ENCODE results near the gene ZNF467. TPM values are rescaled to one million over a fixed set of nuclear protein-coding genes. Genes with fewer than 3 reads are reported as not detected.
A peak's percentile ranks its signal among the peaks of the same experiment; 100 is the strongest.

ZNF467 gene
- total RNA-seq, 4 donors from 2014 or later, result 0.40 to 6.7 (median 4.8) TPM

GRCh38 chr7:149716007-149716931 lies 57.1 kb downstream of the ZNF467 start:
- no peak overlapping the region for H3K4me3 ChIP-seq
- in situ Hi-C loops (cut with MboI; ENCODE audit: low pct_ligation_motif_present in 1 of 4, low pct_unique_long_range_greater_than_20kb in 1 of 4, low sequenced_read_pairs in 3 of 4), result no loop called here

DNA sequence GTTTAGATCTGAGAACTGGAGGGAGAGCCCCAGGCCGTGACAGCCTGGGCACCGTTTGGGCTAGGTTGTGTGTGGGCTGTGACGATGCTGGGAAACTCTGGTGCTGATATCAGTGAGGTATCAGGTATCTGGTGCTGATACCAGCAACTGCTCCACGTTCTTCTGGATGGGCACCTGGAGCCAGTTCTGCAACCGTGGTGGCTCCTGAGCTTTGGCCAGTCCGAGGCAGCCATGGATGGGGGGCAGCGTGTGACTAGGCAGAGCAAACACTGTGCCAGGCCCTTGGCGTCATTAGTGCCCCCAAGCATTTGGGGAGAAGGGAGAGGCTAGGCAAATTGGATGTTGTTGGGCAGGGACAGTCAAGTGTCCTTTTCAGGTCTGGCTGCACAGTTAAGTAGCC lies 57.9 kb downstream of the ZNF467 start:
- Histone ChIP-seq H3K4me3 (peak overlapping the region in 3 of 4 donors; percentile 51 to 61 (median 58)), H3K36me3 (no peaks in the 10 kb centered on the region), H3K9me3 (peaks cover 9 to 11% of the 10 kb centered on the region in 2 donors), H3K27ac (peak overlapping the region; percentile 63 to 80 (median 74)), H3K27me3 (no peaks in the 10 kb centered on the region), H3K4me1 (peaks cover 4 to 25% (median 14%) of the 10 kb centered on the region in 4 donors)
- TF ChIP-seq POLR2AphosphoS5 (IDR thresholded peaks at IDR 0.05) (no peak), POLR2A (IDR thresholded peaks at IDR 0.05) (no peak), EP300 (IDR thresholded peaks at IDR 0.05; ENCODE audit: low read depth) (no peak), CTCF (IDR thresholded peaks at IDR 0.05) (no peak)
- intact Hi-C loops (cut with DNase I; ENCODE audit: low total_unique reads) (loop anchor here (10.0 kb wide), 1 partner anchor 691 kb away; the partner anchor contains the start of gene PDIA4), in situ Hi-C loops (cut with MboI; ENCODE audit: low pct_ligation_motif_present in 1 of 4, low pct_unique_long_range_greater_than_20kb in 1 of 4, low sequenced_read_pairs in 3 of 4) (no loop called here)
- WGBS, 2 donors (ENCODE audit: low coverage in 1 of 2), result 40% methylated on average over 5 of the region's 8 CpGs; no CpG with 5 or more reads in 1 of the 2 donors
- no peak for DNase-seq

More at GRCh38 chr7:149716007-149716931, 57.1 kb downstream of the ZNF467 start:
- TF ChIP-seq EP300 (IDR thresholded peaks at IDR 0.05; ENCODE audit: low read depth) (no peak), POLR2A (IDR thresholded peaks at IDR 0.05) (no peak), POLR2AphosphoS5 (IDR thresholded peaks at IDR 0.05) (no peak), CTCF (IDR thresholded peaks at IDR 0.05) (no peak)
- Histone ChIP-seq H3K27ac (peak overlapping the region; percentile 63 to 80 (median 74)), H3K27me3 (no peaks in the 10 kb centered on the region), H3K4me1 (peaks cover 4 to 25% (median 14%) of the 10 kb centered on the region in 4 donors), H3K9me3 (peaks cover under 1 to 4% of the 10 kb centered on the region in 2 donors), H3K36me3 (no peaks in the 10 kb centered on the region)
- no peak for DNase-seq
- 80 to 82% methylated on average over 3 to 11 of the region's 11 CpGs for WGBS, 2 donors (ENCODE audit: low coverage in 1 of 2)
- intact Hi-C loops (cut with DNase I; ENCODE audit: low total_unique reads), result loop anchor here (10.0 kb wide), 1 partner anchor 691 kb away; the partner anchor contains the start of gene PDIA4

- peaks cover 4 to 25% (median 14%) of the 10 kb centered on the region in 4 donors for H3K4me1 ChIP-seq
- TF ChIP-seq POLR2A (IDR thresholded peaks at IDR 0.05) (no peak), CTCF (IDR thresholded peaks at IDR 0.05) (no peak), POLR2AphosphoS5 (IDR thresholded peaks at IDR 0.05) (no peak), EP300 (IDR thresholded peaks at IDR 0.05; ENCODE audit: low read depth) (no peak)
- peaks cover 14 to 15% of the 10 kb centered on the region in 2 donors for H3K9me3 ChIP-seq
- no peaks in the 10 kb centered on the region for H3K36me3 ChIP-seq
- no peaks in the 10 kb centered on the region for H3K27me3 ChIP-seq
- in situ Hi-C loops (cut with MboI; ENCODE audit: low pct_ligation_motif_present in 1 of 4, low pct_unique_long_range_greater_than_20kb in 1 of 4, low sequenced_read_pairs in 3 of 4), result no loop called here
- peak overlapping the region; percentile 37 to 61 (median 54) for H3K4me3 ChIP-seq
- intact Hi-C loops (cut with DNase I; ENCODE audit: low total_unique reads), result loop anchor here (10.0 kb wide), 1 partner anchor 690 kb away; the partner anchor contains the start of gene PDIA4
- peak overlapping the region; percentile 63 to 80 (median 74) for H3K27ac ChIP-seq
- 24% methylated on average over 15 of the region's 48 CpGs; no CpG with 5 or more reads in 1 of the 2 donors for WGBS, 2 donors (ENCODE audit: low coverage in 1 of 2)
- DNase-seq, result peak; percentile 29
Observed at GRCh38 chr7:149714910-149715471, 58.4 kb downstream of the ZNF467 start.

Other genes with a start within 250 kb of the ZNF467 start
- gene ZNF862, start 64.8 kb upstream of the ZNF467 start, total RNA-seq, result 10 to 100 TPM; 12.7 to 23.5 (median 17.6) TPM
- gene ATP6V0E2, start 100.4 kb upstream of the ZNF467 start, total RNA-seq, result 10 to 100 TPM in 3 of 4 donors, 1 to 10 TPM in 1; 1.9 to 56.7 (median 28.4) TPM